Measurements from ENCODE around the gene ATP8B3.
"Not testable (repeated sequence)": the region's sequence is repeated elsewhere in the genome, so short reads cannot be mapped to it uniquely, and the experiment has no call there.

The ATP8B3 gene

GRCh38 chr19:1769645-1769985, 42.5 kb downstream of the ATP8B3 start:
- no peak for DNase-seq (ENCODE audit: low read depth in 2 of 2)

- DNase-seq (ENCODE audit: low read depth in 2 of 2): no peak
Observed at GRCh38 chr19:1768918-1769644, 43.0 kb downstream of the ATP8B3 start.

- no peak for DNase-seq (ENCODE audit: low read depth in 2 of 2)
Observed at GRCh38 chr19:1768248-1768647, 43.8 kb downstream of the ATP8B3 start.

GRCh38 chr19:1767464-1767933, 44.6 kb downstream of the ATP8B3 start:
- DNase-seq (ENCODE audit: low read depth in 2 of 2): peak; percentile 36 to 51

GRCh38 chr19:1766800-1767352, 45.2 kb downstream of the ATP8B3 start:
- DNase-seq (ENCODE audit: low read depth in 2 of 2): no peak

- DNase-seq (ENCODE audit: low read depth in 2 of 2): no peak
Observed at GRCh38 chr19:1765904-1766799, 45.9 kb downstream of the ATP8B3 start.

- no peak for DNase-seq (ENCODE audit: low read depth in 2 of 2)
Observed at GRCh38 chr19:1765232-1765903, 46.7 kb downstream of the ATP8B3 start.

GRCh38 chr19:1764729-1765128, 47.3 kb downstream of the ATP8B3 start:
- DNase-seq (ENCODE audit: low read depth in 2 of 2): no peak

GRCh38 chr19:1763648-1764639, 48.1 kb downstream of the ATP8B3 start:
- no peak for DNase-seq (ENCODE audit: low read depth in 2 of 2)

- DNase-seq (ENCODE audit: low read depth in 2 of 2): no peak
Observed at GRCh38 chr19:1762243-1763117, 49.6 kb downstream of the ATP8B3 start.

- DNase-seq (ENCODE audit: low read depth in 2 of 2): no peak
Observed at GRCh38 chr19:1761528-1762242, 50.4 kb downstream of the ATP8B3 start.

- DNase-seq (ENCODE audit: low read depth in 2 of 2): not testable (repeated sequence)
Observed at GRCh38 chr19:1760786-1761527, 51.1 kb downstream of the ATP8B3 start.

- DNase-seq (ENCODE audit: low read depth in 2 of 2): no peak
Observed at GRCh38 chr19:1760020-1760419, 52.1 kb downstream of the ATP8B3 start.

GRCh38 chr19:1758959-1759903, 52.8 kb downstream of the ATP8B3 start:
- DNase-seq (ENCODE audit: low read depth in 2 of 2): no peak

- DNase-seq (ENCODE audit: low read depth in 2 of 2): no peak
Observed at GRCh38 chr19:1758231-1758577, 53.9 kb downstream of the ATP8B3 start.

GRCh38 chr19:1757468-1758230, 54.4 kb downstream of the ATP8B3 start:
- no peak for DNase-seq (ENCODE audit: low read depth in 2 of 2)

Data from stimulated activated CD8-positive, alpha-beta memory T cell treated with anti-CD3 and anti-CD28 coated beads, Interleukin-7, amount 100 ng/mL, for 1 hour (primary cell).